ENCODE measurements around the gene CCL28. TPM values are rescaled to one million over a fixed set of nuclear protein-coding genes. Genes with fewer than 3 reads are reported as not detected.
"Not testable (repeated sequence)": the region's sequence is repeated elsewhere in the genome, so short reads cannot be mapped to it uniquely, and the experiment has no call there.

CCL28 gene
- total RNA-seq, 1 experiment from 2014 or later: not detected

DNA sequence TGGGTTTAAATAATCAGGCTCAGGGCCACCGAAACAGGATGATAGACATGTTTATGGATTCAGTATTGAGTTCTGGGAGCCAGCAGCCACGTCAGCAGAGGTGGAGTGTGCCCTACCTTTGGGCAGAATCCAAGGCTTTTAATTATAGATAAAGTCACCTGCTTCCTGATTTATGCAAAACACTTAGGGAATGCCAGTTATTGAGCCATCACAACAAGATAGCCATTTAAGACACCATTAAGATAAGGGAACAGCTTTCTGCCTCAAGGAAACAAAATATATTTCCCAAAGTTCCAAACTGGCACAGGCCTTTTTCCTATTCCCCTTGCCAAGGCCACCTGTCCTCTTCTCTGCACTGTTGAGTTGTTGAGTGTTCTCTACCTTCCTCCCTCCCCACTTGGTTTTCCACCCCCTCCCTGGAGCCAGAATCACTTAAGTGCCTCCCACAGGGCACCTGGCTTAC is 2.4 kb downstream of the CCL28 start:
- Mint-ChIP-seq H3K9me3 (peaks cover 0 to 2% of the 10 kb centered on the region in 2 experiments; a peak in 1 of 5 replicates), H3K27ac (no peak overlapping the region), H3K36me3 (ENCODE audit: insufficient read depth in 1 of 3, low read depth in 3 of 3) (no peaks in the 10 kb centered on the region; a peak in 1 of 7 replicates), H3K4me3 (no peak overlapping the region), H3K4me1 (peaks cover 0 to 2% of the 10 kb centered on the region in 2 experiments; a peak in 1 of 4 replicates), H3K27me3 (ENCODE audit: low read depth) (peaks cover 6% of the 10 kb centered on the region)
- no peaks in the 10 kb centered on the region for H3K79me1 ChIP-seq (ENCODE audit: insufficient read depth, low read depth, low read length, poor library complexity, severe bottlenecking)
- no peak overlapping the region for H2AFZ ChIP-seq (ENCODE audit: low read length)
- H3K18ac ChIP-seq (ENCODE audit: insufficient read length, low read depth, low read length): no peak overlapping the region
- no peak overlapping the region for H3K9ac ChIP-seq (ENCODE audit: extremely low read depth, insufficient read length, low read length)
- DNase-seq: no peak
- TF ChIP-seq, protein P1, sequence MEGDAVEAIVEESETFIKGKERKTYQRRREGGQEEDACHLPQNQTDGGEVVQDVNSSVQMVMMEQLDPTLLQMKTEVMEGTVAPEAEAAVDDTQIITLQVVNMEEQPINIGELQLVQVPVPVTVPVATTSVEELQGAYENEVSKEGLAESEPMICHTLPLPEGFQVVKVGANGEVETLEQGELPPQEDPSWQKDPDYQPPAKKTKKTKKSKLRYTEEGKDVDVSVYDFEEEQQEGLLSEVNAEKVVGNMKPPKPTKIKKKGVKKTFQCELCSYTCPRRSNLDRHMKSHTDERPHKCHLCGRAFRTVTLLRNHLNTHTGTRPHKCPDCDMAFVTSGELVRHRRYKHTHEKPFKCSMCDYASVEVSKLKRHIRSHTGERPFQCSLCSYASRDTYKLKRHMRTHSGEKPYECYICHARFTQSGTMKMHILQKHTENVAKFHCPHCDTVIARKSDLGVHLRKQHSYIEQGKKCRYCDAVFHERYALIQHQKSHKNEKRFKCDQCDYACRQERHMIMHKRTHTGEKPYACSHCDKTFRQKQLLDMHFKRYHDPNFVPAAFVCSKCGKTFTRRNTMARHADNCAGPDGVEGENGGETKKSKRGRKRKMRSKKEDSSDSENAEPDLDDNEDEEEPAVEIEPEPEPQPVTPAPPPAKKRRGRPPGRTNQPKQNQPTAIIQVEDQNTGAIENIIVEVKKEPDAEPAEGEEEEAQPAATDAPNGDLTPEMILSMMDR (conservative IDR thresholded peaks at IDR 0.05): no peak
- H3K56ac ChIP-seq (ENCODE audit: insufficient read length, low read depth, low read length): no peak overlapping the region
- H3K23ac ChIP-seq (ENCODE audit: insufficient read length, low read depth, low read length): no peak overlapping the region
- H3K79me2 ChIP-seq (ENCODE audit: insufficient read depth, low read length): no peaks in the 10 kb centered on the region
- H4K8ac ChIP-seq (replicated peaks; ENCODE audit: insufficient read length, low read depth, low read length): no peak overlapping the region
- H4K91ac ChIP-seq (ENCODE audit: insufficient read length, low read depth, low read length): no peak overlapping the region
- H2BK15ac ChIP-seq (ENCODE audit: low read depth, low read length): no peak overlapping the region
- WGBS (ENCODE audit: extremely low coverage, insufficient read length, low lambda C conversion rate): no CpG with 5 or more reads among the region's 2 CpGs
- no peak overlapping the region for H2BK20ac ChIP-seq (ENCODE audit: low read depth, low read length, poor library complexity, severe bottlenecking)
- no peaks in the 10 kb centered on the region for H3K9me3 ChIP-seq (ENCODE audit: control insufficient read depth, low read depth, low read length)
- no peak overlapping the region for H2AK5ac ChIP-seq (ENCODE audit: insufficient read length, low read length)
- H4K5ac ChIP-seq (ENCODE audit: insufficient read length, low read depth, low read length): no peak overlapping the region
- no peaks in the 10 kb centered on the region for H3K27me3 ChIP-seq (ENCODE audit: insufficient read depth, low read length)
- H3K4ac ChIP-seq (ENCODE audit: low read depth, low read length): no peak overlapping the region
- H2BK120ac ChIP-seq (ENCODE audit: low read depth, low read length, poor library complexity, severe bottlenecking): no peak overlapping the region
- no peak overlapping the region for H3T11ph ChIP-seq (ENCODE audit: low read length)
- H3K4me1 ChIP-seq (ENCODE audit: insufficient read depth, low read length): no peaks in the 10 kb centered on the region
- no peaks in the 10 kb centered on the region for H4K20me1 ChIP-seq (ENCODE audit: control insufficient read depth, insufficient read depth, insufficient read length)
- H3K27ac ChIP-seq (ENCODE audit: insufficient read length, low read depth, low read length): no peak overlapping the region
- no peak overlapping the region for H3K14ac ChIP-seq (ENCODE audit: insufficient read depth, low read length)
- H2BK12ac ChIP-seq (ENCODE audit: insufficient read length, low read depth, low read length): no peak overlapping the region
- no peaks in the 10 kb centered on the region for H3K23me2 ChIP-seq (ENCODE audit: insufficient read length, low read depth, low read length, poor library complexity, severe bottlenecking)
- H3K4me2 ChIP-seq (ENCODE audit: insufficient read depth, insufficient read length, low read length): no peak overlapping the region
- no peak overlapping the region for H2BK5ac ChIP-seq (ENCODE audit: insufficient read length, low read length)

DNA sequence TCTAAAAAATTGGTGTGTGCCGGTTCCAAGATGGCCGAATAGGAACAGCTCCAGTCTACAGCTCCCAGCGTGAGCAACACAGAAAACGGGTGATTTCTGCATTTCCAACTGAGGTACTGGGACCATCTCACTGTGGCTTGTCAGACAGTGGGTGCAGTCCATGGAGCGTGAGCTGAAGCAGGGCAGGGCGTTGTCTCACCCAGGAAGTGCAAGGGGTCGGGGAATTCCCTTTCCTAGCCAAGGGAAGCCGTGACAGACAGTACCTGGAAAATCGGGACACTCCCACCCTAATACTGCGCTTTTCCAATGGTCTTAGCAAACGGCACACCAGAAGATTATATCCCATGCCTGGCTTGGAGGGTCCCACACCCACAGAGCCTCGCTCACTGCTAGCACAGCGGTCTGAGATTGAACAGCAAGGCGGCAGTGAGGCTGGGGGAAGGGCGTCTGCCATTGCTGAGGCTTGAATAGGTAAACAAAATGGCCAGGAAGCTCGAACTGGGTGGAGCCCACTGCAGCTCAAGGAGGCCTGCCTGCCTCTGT is 9.6 kb downstream of the CCL28 start:
- not testable (repeated sequence) for H3K4ac ChIP-seq (ENCODE audit: low read depth, low read length); H3K4me1 Mint-ChIP-seq; H3K23me2 ChIP-seq (ENCODE audit: insufficient read length, low read depth, low read length, poor library complexity, severe bottlenecking); H3K4me3 Mint-ChIP-seq; H4K5ac ChIP-seq (ENCODE audit: insufficient read length, low read depth, low read length); H3K56ac ChIP-seq (ENCODE audit: insufficient read length, low read depth, low read length); H3K9ac ChIP-seq (ENCODE audit: extremely low read depth, insufficient read length, low read length); H2BK15ac ChIP-seq (ENCODE audit: low read depth, low read length); H2AK5ac ChIP-seq (ENCODE audit: insufficient read length, low read length); H3K4me1 ChIP-seq (ENCODE audit: insufficient read depth, low read length); H3K27me3 ChIP-seq (ENCODE audit: insufficient read depth, low read length); H2AFZ ChIP-seq (ENCODE audit: low read length); H4K8ac ChIP-seq (replicated peaks; ENCODE audit: insufficient read length, low read depth, low read length); H3K9me3 Mint-ChIP-seq; H2BK5ac ChIP-seq (ENCODE audit: insufficient read length, low read length); H3K14ac ChIP-seq (ENCODE audit: insufficient read depth, low read length); H3K36me3 Mint-ChIP-seq (ENCODE audit: insufficient read depth in 1 of 3, low read depth in 3 of 3); H3K18ac ChIP-seq (ENCODE audit: insufficient read length, low read depth, low read length); H3K4me2 ChIP-seq (ENCODE audit: insufficient read depth, insufficient read length, low read length); H3K27ac ChIP-seq (ENCODE audit: insufficient read length, low read depth, low read length); H3T11ph ChIP-seq (ENCODE audit: low read length); H3K79me2 ChIP-seq (ENCODE audit: insufficient read depth, low read length); H2BK120ac ChIP-seq (ENCODE audit: low read depth, low read length, poor library complexity, severe bottlenecking); H3K23ac ChIP-seq (ENCODE audit: insufficient read length, low read depth, low read length); H2BK12ac ChIP-seq (ENCODE audit: insufficient read length, low read depth, low read length); H4K91ac ChIP-seq (ENCODE audit: insufficient read length, low read depth, low read length); H4K20me1 ChIP-seq (ENCODE audit: control insufficient read depth, insufficient read depth, insufficient read length); H3K9me3 ChIP-seq (ENCODE audit: control insufficient read depth, low read depth, low read length); DNase-seq; H3K79me1 ChIP-seq (ENCODE audit: insufficient read depth, low read depth, low read length, poor library complexity, severe bottlenecking); H2BK20ac ChIP-seq (ENCODE audit: low read depth, low read length, poor library complexity, severe bottlenecking)
- WGBS (ENCODE audit: extremely low coverage, insufficient read length, low lambda C conversion rate): no CpG with 5 or more reads among the region's 16 CpGs
- Mint-ChIP-seq H3K27ac (peak overlapping the region in 1 of 3 experiments; percentile 62; a peak in 2 of 7 replicates), H3K27me3 (ENCODE audit: low read depth) (peaks cover 11% of the 10 kb centered on the region)

Measured in H9 (cell line).